NCI-H128 (cell line): Measurements from ENCODE around the gene FTO.

Experiments used
- DNase-seq: peaks from one replicate; lab custom pipeline; 2025; ENCODE audit not compliant: unreplicated experiment; lab: John Stamatoyannopoulos, UW

Gene FTO

DNA sequence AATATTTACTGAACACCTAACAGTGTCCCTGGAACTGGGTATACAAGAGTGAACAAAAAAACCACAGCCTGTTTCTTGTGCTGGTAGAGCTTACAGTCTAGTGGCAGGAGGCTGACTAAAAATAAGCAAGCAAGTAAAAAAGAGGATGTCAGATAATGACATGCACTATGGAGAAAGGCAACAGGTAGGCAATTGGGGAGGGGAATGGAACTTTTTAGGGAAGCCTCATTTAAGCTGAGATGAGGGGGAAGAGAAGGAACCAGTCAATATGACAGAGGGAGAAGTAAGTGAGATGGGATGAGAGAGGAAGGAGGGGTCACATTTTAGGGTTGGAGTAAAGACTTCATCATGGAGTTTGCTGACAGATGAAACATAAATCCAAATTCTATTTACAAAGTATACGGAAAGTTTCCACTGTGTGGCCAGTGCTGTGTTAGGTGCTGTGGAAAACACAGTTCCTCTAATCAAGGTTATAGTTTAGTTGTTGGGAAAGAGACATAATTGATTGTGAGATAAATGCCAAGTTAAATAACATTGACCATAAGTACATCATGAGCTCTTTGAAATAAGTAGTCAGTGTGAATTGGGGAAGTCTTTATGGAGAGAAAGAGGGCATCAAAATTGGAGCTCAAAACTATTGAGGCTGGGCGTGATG is 251.4 kb downstream of the FTO start:
- no peak for DNase-seq

DNA sequence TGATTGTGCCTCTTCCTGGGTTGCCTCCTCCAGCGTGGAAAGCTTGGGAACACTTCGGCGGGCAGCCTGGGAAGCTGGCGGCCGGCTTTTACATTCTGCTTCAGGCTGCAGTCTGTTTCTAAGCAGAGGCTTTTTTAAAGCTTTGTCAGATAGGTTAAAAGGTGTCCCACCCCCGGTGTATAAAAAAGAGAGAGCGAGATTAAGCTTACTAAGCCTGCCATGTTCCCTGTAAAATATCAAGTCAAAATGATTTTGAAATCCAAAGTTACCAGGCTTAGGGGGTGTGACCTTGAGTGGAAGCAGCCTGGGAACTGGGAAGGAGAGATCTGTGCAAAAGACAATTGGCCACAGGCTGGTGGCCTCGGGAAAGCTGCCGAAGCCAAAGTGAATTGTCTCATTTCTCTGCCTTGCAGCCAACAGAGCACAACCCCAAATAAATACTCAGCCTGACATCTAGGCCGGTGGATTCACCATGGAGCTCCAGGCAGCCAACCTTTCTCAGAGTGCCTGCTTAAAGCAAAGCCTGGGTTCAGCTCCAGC is 254.5 kb downstream of the FTO start:
- no peak for DNase-seq

DNA sequence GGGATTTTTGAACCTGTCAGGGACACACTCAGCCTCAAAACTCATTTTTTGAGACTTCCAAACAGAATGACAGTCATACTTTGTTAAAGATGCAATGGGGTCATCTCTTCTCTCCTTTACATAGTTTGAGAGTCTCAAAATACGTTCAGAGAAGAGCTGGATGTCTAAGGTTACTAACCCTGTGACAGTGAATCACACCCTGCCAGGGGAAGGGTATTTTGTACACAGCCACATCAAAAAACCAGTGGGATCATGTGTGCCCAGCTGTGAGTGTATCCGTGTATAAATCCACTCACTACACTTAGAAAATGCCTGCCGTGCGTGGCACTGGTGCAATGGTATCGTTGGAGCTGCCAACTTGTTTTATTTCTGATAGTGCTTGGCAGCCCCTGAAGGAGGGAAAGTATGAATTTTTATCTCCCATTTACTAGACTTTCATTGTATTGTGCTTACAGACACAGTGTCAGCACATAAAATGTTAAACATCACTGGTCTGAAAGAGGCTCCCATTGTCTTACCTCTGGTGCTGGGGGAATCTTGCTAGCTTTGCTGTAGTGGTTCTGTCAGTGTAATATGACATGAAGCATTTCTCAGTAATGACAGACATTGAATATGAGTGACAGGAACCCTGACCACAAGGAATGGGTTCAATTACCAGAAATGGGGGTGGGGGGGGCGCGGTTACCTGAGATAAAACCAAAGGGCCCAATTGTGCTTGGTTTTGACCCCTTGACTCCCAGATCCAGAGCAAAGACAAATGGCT is 256.3 kb downstream of the FTO start:
- no peak for DNase-seq

DNA sequence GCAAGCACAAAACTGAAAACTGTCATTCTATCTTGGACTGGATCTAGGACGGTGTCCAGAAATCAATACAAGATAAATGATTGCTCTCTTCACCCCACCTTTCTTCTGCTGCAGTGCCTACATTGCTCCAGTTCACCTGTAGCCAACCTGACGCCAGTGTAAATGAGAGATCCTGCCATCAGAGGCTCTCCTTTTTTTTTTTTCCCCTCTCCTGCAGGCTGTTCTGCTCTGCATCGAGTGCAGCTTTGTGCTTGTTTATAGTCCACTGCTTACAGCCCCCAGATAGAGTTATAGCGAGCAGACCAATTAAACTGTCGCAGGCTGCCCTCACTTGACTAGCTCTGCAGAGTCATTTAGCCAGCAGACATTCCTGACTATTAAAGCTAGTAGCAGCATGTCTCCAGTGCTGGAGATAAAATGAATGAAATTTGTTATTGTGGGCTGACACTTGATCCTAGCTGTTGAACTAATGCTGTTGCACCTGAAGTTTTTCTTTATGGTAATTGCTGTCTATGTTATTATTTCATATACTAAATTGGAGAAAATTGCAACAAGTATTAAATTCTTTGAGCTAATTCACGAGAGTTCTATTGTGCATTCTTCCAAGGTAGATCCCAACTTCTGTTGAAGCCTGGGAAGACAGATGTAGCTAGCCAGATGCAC is 257.1 kb downstream of the FTO start:
- DNase-seq = no peak

DNA sequence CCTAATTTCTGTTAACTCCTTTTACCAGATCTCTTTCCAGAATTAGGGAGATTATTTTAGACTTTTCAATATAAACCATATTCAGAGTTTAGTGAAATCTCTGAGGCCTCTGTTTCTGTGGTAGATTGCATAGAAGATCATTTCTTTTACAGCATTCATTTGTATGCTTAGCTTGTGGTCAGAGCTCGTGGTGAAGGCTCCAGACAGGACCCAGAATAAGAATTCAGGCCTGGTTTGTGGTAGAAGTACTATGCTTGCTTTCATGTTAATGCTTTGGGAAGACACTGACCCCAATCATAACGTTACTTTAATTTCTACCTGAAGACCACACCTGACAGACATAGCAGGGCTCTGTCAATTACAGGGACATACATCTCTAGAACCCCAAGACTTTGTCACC is 258.1 kb downstream of the FTO start:
- no peak for DNase-seq

DNA sequence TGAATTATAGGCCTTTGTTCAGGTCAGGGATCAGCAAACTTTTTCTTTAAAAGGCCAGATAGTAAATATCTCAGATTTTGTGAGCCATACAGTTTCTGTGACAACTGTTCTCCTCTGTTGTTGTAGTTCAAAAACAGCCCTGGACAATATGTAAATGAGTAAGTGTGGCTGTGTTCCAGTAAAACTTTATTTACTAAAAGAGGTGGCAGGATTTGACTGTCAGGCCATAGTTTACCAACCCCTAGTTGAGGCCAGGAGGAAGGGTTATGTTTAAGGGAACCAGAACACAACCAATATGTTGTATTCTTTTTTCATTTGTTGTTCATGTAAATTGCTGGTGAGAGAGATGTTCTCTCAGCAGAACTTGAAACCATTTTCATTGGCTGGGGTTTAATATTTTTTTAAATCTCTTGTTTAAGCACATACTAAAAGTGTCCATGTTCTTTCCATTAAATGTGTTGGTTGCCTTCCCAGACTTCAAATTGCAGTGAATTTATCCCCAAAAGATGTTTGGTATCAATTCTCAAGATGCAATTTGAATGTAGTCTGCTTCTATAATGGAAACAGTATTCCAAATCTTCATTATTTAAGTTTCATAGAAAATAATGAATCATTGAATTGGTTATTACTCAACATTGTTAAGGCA is 260.3 kb downstream of the FTO start:
- no peak for DNase-seq

DNA sequence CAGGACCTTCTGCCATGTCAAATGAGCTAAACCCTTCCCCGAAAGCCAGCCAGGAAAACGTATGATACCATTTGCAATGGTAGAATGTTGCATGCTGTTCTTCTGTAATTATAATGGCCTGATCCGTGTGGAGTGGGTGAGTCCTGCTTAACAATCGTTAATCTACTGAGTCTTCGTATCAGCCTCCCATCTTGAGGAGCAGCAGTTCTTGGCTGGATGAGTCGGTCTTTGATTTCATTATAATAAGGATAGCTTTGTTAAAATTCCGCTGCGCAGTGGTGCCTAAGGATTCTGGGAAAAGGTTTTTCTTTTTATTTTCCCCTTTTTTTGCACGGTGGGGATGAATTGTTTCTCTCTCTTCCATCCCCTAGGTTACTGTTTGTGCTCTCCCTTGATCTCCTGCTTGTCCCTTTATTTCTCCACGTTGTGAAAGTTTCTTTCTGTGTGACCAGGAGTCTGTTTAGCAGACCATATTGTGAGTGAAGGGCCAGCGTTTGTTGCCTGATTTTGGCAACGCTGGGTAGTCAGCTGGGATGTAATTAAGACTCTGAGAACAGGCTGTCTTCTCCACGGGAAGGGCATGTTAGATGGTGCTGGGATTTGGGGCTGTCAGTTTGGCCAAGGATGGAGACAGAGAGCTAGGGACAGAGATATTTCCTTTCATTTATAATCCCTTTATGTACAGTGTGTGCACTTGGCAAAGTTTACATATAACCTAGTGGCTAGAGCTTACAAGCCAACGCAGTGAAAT is 263.0 kb downstream of the FTO start:
- DNase-seq = no peak

DNA sequence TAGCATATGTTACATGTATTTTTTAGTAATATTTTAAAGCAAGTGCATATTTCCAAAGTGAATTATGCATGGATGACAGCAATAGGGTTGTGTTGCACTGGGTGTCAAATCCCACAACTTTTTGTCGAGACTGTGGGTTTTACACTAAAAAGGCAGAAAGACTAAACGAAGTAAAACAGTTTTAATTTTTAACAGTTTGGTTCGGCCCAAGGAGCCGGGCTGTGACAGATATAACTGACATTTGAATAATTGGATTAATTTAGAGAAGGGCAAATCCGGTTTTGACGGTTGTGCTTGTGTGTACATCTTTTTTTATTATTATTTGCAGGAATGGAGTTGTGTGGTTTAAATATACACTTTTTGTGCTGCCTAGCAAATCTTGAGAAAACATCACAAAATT is 263.6 kb downstream of the FTO start:
- DNase-seq = no peak

DNA sequence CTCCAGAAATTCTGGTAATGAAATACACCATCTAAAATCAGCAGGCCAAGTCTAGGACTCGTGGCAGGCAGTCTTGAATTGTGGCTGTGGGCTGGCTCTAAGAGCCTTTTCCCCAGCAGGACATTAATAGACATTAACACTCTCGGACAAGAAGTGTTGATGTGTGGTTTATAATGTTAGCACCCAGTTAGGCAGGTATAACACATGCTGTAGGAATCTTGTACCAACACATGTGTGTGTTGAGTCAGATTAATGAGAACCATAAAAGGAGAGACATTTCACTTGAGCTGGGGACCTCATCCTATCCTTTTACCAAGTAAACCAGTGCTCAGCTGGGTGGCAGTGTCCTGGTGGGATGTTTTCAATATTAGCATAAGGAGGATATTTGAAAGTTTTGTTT is 264.5 kb downstream of the FTO start:
- no peak for DNase-seq

DNA sequence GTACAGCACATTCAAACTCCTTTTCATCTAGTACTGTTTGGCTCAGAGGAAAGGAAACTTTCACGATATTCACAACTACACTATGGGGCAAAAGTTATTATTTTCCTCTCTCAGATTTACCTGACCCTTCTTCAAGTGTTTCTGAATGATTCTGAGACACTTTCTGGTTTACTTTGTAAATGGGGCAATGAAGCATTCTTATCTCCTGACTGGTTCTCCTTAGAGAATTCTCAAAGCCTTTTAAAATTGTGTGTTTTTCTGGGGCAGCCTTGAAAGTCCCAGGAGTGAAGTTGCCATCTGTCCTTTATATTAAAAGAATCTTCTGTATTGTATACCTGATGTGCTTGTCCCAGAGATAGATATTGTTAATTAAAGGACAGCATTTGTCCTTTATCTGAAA is 264.9 kb downstream of the FTO start:
- DNase-seq = no peak

DNA sequence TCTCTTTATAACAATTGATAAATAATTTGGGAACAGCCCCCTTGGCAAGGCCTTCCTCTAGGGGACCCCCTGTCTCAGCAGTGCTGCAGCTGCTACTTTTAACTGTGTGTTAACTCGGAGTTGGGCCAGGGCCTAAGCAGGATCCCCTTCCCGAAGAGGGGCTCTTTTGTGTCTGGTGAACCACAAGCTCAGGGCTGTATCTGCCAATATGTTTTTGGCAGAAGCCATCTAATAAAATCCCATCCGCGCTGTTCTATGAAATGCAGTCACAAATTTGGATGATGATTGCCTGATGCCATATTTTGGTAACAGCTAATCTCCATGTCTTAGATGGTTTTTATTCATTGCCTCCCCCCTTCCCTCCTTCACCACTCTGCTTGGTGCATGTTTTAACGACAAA is 267.7 kb downstream of the FTO start:
- no peak for DNase-seq

DNA sequence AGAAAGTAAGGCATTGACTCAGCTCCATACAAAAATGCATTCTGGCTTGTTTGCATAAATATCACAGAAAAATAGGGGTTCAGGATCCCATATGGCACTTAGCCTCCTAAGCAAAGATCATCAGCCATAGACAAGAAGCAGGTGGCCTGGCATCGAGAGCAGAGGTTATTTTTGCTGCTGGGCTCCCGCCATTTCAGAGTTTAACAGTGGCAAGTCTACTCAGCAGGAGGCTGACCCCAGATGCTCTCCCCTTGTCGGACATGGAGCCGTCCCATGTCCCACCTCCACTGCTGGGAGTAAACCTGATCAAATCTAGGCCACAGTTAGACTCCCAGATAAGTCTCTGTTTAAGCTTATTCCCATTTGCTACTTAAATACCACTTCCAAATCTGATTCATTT is 269.1 kb downstream of the FTO start:
- DNase-seq = no peak

DNA sequence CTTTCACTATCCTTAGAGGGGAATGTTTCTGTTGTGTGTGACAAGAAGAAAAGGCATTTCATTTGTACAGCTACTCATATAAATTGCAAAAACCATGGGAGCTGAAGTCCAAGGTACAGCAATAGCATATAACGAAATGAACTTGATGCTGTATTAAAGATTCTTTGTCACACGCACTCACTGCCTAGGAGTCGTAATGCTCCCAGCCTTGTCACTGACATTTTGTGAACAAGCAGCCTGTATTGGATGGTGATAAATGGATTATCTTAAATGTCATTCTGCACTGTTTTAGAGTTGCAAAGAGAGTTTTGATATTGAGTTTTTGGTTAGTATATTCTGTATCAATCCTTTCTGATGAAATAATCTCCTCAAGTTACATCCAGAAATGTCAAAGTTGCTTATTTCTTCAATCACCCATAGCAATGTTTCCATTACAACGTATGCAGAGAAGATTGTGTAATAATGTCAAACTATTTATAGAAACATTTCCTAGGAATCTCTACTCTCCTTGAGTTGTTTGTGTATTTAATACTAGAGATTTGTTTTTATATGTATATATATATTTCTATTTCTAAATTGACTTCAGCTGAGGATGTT is 270.6 kb downstream of the FTO start:
- DNase-seq = no peak

DNA sequence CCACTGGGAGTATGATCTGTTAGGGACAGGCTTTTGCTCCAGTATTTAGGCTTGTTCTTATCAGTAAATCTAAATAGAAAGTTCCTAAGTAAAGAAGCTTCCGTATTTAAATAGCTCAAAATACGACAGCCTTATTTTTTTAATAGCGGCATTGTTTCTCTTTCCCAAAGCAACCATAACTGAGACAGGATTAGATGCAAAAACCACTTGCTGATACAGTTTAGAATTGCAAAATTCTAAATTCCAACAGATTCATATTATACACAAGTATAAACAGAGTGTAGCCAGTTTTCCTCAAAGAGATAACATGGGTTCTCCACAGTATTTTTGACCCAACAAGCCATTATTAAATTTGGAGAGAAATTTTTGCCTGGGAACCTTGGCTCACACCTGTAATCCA is 276.7 kb downstream of the FTO start:
- DNase-seq = no peak

DNA sequence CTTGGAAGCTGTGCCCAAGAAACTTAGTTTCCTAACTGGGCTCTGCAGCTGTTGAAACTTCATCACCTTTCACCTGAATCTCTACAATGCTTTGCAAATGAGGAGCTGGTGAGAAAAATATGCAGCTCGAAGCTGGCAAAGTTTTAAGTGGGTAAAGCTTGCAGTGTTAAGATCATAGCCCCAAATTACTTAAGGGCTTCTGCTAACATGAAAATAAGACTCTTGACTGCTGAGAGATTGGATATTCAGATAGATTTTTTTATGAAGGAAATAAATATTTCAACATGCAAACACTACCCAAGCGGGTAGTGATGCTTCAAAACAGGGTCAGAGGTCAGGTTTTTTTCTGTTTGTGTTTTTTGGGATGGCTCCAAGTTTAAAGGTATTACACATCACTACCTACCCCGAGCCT is 278.7 kb downstream of the FTO start:
- DNase-seq = no peak

DNA sequence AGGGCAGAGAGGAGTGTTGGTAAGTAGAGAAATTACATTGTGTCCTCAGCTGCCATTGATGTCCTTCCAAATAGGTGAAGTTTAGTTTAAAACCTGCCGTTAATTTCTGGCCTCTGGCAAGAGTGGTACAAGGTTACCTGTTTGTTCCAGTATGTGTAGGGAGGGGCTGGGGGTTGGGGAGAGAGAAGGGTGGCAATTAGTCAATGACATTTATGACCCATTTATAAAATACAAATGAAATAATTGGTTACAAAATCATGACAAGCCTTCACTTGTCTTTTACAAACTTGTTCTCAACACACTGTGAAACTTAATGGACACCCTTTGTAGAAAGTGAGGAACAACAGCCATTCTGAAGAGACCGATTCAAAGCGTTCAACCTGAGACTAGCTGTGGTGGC is 281.0 kb downstream of the FTO start:
- DNase-seq = no peak

DNA sequence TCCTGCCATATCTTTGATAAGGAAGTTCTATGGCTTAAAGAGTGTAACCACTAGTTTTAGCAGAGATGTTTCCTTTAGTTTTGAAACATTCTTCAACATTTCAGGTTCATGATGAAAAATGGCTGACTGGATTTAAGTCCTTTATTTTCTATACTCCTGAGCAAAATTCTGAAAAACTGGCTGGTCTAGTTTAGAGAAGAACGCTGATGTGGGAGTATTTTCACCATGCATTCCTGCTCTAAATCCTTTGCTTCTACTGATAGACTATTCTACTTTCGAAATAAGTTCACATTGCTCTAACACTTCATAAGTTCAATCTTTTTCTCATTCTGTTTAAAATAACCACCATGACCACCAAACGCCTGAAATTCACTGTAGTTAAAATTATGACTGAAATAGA is 281.9 kb downstream of the FTO start:
- DNase-seq = no peak

DNA sequence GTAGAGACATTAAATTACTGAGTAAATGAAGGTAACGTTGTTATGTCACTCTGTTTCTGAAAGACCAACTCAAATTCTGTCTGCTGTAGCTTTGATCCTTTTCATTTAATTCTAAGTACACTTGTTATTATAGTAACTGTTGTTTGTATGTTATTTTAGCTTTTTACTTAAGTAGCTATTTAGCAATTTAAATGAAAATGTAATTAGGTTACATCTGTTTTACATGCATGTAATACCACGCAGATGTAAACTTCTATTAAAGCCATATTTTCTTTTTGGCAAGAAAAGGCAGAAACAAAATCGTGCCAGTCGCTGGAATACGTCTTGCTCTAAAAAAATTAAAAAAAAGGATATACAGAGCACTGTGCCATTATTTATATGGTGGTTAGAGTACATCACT is 282.8 kb downstream of the FTO start:
- DNase-seq = no peak

DNA sequence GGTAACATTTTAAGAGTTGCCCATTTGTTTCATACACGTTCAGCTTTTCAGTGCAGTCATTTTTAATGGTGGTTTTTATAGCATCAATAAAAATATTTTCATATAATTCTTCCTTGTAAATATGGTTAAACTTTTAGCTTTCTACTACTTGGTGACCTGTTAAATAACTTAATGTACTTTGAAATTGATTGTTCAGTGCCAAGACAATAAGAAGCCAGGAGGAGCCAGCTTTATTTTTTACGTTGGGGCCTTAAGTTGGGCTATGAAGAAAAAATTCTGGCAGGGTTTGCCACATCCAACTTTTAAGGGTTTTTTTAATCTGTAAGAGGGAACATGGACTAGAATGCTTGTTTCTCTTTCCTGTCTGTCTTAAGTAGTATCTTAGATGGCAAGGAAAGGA is 284.2 kb downstream of the FTO start:
- no peak for DNase-seq

DNA sequence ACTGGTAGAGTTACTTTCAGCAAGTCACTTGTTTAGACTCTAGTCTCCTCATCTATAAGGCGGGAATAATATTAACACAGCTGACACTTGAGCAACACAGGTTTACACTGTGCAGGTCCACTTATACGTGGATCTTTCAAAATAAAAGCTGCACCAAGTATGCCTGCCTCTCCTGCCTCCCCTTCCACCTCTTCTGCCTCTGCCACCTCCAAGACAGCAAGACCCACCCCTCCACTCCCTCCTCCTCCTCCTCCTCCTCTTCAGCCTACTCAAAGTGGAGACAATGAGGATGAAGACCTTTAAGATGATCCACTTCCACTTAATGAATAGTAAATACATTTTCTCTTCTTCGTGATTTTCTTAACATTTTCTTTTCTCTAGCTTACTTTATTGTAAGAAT is 285.6 kb downstream of the FTO start:
- no peak for DNase-seq
